ENCODE data around the gene NRDC. TPM values are rescaled to one million over a fixed set of nuclear protein-coding genes. Genes with fewer than 3 reads are reported as not detected.

NRDC gene
- total and polyA plus RNA-seq, 2 experiments from 2014 or later = 129 to 217 TPM

DNA sequence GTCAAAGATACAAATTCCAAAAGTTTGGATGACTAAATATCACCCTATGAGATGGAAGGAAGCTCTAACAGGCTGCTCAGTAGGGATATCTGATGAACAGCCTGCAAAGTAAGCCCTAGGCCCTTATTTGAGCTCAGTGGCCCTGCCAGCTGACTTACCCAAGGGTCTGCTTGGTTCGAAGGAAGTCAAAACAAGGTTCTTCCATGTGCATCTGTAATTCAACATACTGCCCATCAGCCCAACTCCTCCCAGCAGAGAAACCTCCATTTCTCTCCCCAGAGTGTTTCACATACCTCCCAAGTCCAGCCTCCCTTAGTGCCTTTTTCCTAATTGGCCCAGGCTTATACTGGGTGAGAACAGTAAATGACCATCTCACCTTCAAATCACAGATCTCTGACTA lies 86.6 kb downstream of the NRDC start (continued):
- TF ChIP-seq, protein P1, sequence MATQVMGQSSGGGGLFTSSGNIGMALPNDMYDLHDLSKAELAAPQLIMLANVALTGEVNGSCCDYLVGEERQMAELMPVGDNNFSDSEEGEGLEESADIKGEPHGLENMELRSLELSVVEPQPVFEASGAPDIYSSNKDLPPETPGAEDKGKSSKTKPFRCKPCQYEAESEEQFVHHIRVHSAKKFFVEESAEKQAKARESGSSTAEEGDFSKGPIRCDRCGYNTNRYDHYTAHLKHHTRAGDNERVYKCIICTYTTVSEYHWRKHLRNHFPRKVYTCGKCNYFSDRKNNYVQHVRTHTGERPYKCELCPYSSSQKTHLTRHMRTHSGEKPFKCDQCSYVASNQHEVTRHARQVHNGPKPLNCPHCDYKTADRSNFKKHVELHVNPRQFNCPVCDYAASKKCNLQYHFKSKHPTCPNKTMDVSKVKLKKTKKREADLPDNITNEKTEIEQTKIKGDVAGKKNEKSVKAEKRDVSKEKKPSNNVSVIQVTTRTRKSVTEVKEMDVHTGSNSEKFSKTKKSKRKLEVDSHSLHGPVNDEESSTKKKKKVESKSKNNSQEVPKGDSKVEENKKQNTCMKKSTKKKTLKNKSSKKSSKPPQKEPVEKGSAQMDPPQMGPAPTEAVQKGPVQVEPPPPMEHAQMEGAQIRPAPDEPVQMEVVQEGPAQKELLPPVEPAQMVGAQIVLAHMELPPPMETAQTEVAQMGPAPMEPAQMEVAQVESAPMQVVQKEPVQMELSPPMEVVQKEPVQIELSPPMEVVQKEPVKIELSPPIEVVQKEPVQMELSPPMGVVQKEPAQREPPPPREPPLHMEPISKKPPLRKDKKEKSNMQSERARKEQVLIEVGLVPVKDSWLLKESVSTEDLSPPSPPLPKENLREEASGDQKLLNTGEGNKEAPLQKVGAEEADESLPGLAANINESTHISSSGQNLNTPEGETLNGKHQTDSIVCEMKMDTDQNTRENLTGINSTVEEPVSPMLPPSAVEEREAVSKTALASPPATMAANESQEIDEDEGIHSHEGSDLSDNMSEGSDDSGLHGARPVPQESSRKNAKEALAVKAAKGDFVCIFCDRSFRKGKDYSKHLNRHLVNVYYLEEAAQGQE (IDR thresholded peaks at IDR 0.05; ENCODE audit: unreplicated experiment) = no peak
- TF ChIP-seq, protein P2, sequence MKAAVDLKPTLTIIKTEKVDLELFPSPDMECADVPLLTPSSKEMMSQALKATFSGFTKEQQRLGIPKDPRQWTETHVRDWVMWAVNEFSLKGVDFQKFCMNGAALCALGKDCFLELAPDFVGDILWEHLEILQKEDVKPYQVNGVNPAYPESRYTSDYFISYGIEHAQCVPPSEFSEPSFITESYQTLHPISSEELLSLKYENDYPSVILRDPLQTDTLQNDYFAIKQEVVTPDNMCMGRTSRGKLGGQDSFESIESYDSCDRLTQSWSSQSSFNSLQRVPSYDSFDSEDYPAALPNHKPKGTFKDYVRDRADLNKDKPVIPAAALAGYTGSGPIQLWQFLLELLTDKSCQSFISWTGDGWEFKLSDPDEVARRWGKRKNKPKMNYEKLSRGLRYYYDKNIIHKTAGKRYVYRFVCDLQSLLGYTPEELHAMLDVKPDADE (IDR thresholded peaks at IDR 0.05) = no peak
- no peak for TF ChIP-seq JUNB (IDR thresholded peaks at IDR 0.05; ENCODE audit: unreplicated experiment)
- no peak for TF ChIP-seq POLR2AphosphoS5 (IDR thresholded peaks at IDR 0.05; ENCODE audit: low read depth)

DNA sequence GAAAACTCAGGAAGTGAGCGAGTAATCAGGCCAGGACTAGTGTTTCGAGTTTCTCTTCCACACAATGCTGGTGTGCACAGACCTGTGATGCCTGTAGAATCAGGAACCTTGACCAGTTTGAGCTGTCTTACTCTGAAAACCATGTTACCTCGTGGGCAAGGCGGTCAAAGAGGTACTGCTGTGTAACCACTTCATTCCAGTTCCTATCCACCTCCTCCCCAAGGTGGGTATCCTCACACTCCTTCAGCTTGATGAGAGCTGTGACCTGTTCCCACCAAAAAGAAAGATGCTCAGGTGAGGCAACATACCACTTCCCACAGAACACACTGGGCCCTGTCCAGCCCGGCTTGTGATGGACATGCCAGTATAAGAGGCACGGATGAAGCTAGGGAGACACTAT lies 88.1 kb downstream of the NRDC start:
- H3K27ac Mint-ChIP-seq = no peak overlapping the region
- TF ChIP-seq EZH2 (IDR thresholded peaks at IDR 0.05; ENCODE audit: low read depth, unreplicated experiment) (no peak), ZNF114 (CRISPR knock-in tag; IDR thresholded peaks at IDR 0.05) (no peak), STAT1 (IDR thresholded peaks at IDR 0.05; ENCODE audit: unreplicated experiment) (no peak), POLR2AphosphoS5 (IDR thresholded peaks at IDR 0.05; ENCODE audit: low read depth) (no peak; the same call in 1 of the 2 replicates), NANOG (IDR thresholded peaks at IDR 0.05; ENCODE audit: borderline replicate concordance) (no peak), ZNF331 (CRISPR knock-in tag; IDR thresholded peaks at IDR 0.05; ENCODE audit: low read depth) (no peak), EZH2phosphoT487 (IDR thresholded peaks at IDR 0.05; ENCODE audit: unreplicated experiment) (no peak), JUNB (IDR thresholded peaks at IDR 0.05; ENCODE audit: unreplicated experiment) (no peak)
- TF ChIP-seq, protein P1 (IDR thresholded peaks at IDR 0.05; ENCODE audit: unreplicated experiment) = no peak
- TF ChIP-seq, protein P3, sequence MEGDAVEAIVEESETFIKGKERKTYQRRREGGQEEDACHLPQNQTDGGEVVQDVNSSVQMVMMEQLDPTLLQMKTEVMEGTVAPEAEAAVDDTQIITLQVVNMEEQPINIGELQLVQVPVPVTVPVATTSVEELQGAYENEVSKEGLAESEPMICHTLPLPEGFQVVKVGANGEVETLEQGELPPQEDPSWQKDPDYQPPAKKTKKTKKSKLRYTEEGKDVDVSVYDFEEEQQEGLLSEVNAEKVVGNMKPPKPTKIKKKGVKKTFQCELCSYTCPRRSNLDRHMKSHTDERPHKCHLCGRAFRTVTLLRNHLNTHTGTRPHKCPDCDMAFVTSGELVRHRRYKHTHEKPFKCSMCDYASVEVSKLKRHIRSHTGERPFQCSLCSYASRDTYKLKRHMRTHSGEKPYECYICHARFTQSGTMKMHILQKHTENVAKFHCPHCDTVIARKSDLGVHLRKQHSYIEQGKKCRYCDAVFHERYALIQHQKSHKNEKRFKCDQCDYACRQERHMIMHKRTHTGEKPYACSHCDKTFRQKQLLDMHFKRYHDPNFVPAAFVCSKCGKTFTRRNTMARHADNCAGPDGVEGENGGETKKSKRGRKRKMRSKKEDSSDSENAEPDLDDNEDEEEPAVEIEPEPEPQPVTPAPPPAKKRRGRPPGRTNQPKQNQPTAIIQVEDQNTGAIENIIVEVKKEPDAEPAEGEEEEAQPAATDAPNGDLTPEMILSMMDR (conservative IDR thresholded peaks at IDR 0.05; ENCODE audit: low read depth in 2 of 2) = no peak
- TF ChIP-seq, protein P2 (IDR thresholded peaks at IDR 0.05) = no peak

More for the DNA sequence above, 88.1 kb downstream of the NRDC start:
- DNase-seq (ENCODE audit: low spot score) (no peak), ATAC-seq (no peak)
- no peaks in the 10 kb centered on the region for H3K79me2 ChIP-seq (replicated peaks; ENCODE audit: insufficient read depth)
- peaks cover 9% of the 10 kb centered on the region for H4K20me1 ChIP-seq (replicated peaks; ENCODE audit: insufficient read depth)
- no peak overlapping the region for H3K4me2 ChIP-seq
- Mint-ChIP-seq H3K4me3 (no peak overlapping the region), H3K36me3 (ENCODE audit: low read depth) (peaks cover 77% of the 10 kb centered on the region), H3K9me3 (no peaks in the 10 kb centered on the region), H3K4me1 (no peaks in the 10 kb centered on the region), H3K27me3 (ENCODE audit: insufficient read depth, low read depth, poor library complexity) (peaks cover 1% of the 10 kb centered on the region)
- H3K9me2 ChIP-seq (ENCODE audit: insufficient read depth) = no peaks in the 10 kb centered on the region
- no peak overlapping the region for H3K27ac ChIP-seq (ENCODE audit: low read depth)
- no peaks in the 10 kb centered on the region for H3K27me3 ChIP-seq (ENCODE audit: insufficient read depth)
- H3K4me1 ChIP-seq (ENCODE audit: insufficient read depth) = no peaks in the 10 kb centered on the region
- peaks cover 63% of the 10 kb centered on the region for H3K36me3 ChIP-seq (ENCODE audit: insufficient read depth)
- no peaks in the 10 kb centered on the region for H3F3A ChIP-seq (replicated peaks; ENCODE audit: low read depth)
- H2AFZ ChIP-seq = no peak overlapping the region
- H3K4me3 ChIP-seq = no peak overlapping the region

Measured in GM23338 (cell line).